Stimulated activated memory B cell treated with anti-CD40 and anti-IgM and Interleukin-4, amounts not matched to agents 10 μg/mL and 1 μg/mL and 100 μg/mL, for 72 hours (primary cell): ENCODE measurements around the gene GMDS.
A peak's percentile ranks its signal among the peaks of the same experiment; 100 is the strongest.

Experiments used
- ATAC-seq: fragments of 150-1000 bp; cut with Tn5 transposase; 2 replicates; pipeline ENCODE4 v1.10.0; 2021
- H3K27ac Mint-ChIP-seq: one replicate; pipeline ENCODE4 v1.8.0; 2022; ENCODE audit warnings: mild to moderate bottlenecking, mixed read lengths
- H3K27me3 Mint-ChIP-seq: one replicate; pipeline ENCODE4 v1.8.0; 2022; ENCODE audit warnings: mixed read lengths
- H3K36me3 Mint-ChIP-seq: one replicate; pipeline ENCODE4 v1.8.0; 2022; ENCODE audit warnings: mixed read lengths
- H3K4me1 Mint-ChIP-seq: one replicate; pipeline ENCODE4 v1.8.0; 2022; ENCODE audit warnings: mixed read lengths
- H3K4me3 Mint-ChIP-seq: one replicate; pipeline ENCODE4 v1.8.0; 2022; ENCODE audit warnings: mild to moderate bottlenecking, moderate library complexity, mixed read lengths
- H3K9me3 Mint-ChIP-seq: one replicate; pipeline ENCODE4 v1.8.0; 2022; ENCODE audit warnings: mixed read lengths

The GMDS gene

GRCh38 chr6:1630771-1631217, 614.6 kb downstream of the GMDS start:
- Mint-ChIP-seq H3K4me3 (no peak overlapping the region), H3K27ac (no peak overlapping the region), H3K4me1 (peaks cover under 1% of the 10 kb centered on the region), H3K9me3 (no peaks in the 10 kb centered on the region), H3K27me3 (peaks cover 49% of the 10 kb centered on the region), H3K36me3 (peaks cover 15% of the 10 kb centered on the region)
- no peak for ATAC-seq

DNA sequence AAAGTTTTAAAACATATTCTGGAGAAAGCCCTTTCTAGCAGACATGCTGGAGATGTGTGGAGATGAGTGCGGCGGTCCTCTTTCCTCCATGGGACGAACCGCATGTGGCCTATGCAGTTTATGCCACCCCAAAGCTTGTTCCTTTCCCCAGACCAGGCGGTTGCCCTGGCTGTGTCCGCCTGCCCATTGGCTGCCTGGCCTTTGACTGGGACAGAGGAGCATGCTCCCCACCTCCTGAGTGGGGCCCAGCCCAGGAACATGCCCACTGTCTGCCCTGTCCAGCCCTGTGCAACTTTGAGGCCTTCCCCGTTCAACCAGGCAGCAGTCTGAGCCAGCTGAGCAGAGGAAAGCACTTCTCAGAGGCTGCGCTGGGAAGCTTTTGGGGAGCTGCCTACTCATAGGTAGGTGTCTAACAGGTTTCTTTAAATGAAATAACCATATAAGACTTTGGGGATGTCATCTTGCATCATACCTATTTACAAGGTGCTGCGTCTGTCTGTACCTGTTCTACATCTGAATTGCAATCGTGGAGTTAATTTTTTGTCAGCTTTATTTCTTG, 615.1 kb downstream of the GMDS start:
- H3K9me3 Mint-ChIP-seq, result no peaks in the 10 kb centered on the region
- peaks cover 15% of the 10 kb centered on the region for H3K36me3 Mint-ChIP-seq
- H3K4me1 Mint-ChIP-seq, result peaks cover 5% of the 10 kb centered on the region
- H3K4me3 Mint-ChIP-seq, result no peak overlapping the region
- H3K27ac Mint-ChIP-seq, result no peak overlapping the region
- no peak for ATAC-seq
- H3K27me3 Mint-ChIP-seq, result peaks cover 54% of the 10 kb centered on the region

- no peaks in the 10 kb centered on the region for H3K9me3 Mint-ChIP-seq
- H3K4me1 Mint-ChIP-seq, result peaks cover 11% of the 10 kb centered on the region
- peaks cover 64% of the 10 kb centered on the region for H3K27me3 Mint-ChIP-seq
Measured at GRCh38 chr6:1629316-1629715, 616.1 kb downstream of the GMDS start.

DNA sequence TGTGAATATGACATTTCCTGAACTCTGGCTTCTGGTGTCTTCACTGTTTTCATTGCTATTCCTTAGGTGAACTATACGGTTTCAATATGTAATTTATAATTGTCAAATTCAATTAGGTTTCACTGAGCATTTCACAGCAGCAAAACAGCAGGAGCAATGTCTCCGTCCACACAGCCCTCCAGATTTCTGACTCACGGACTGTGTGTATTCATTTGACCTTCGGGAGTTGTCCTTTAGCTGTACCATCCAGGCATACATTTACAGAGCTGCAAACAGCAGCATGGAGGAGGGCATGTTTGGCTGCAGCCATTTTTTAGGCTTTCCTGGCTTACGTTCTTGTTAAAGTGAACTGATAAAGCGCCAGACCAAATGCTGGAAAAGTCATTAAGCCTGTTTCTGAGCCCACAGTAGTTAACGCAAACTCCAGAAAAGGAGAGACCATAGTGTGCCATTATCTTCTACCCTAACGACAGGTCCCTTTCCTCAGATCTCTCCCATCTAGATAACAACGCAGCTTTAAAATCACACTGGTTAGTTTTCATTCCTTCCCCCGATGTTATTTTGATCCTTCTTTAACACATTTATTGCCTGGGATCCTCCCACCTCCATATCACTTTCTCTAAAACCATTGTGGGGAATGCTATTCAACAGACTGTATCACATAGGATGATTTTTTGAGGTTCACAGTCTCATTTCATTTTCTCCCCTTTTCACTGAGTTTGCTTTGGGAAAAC, 617.4 kb downstream of the GMDS start:
- H3K27ac Mint-ChIP-seq, result no peak overlapping the region
- peaks cover 76% of the 10 kb centered on the region for H3K27me3 Mint-ChIP-seq
- H3K4me3 Mint-ChIP-seq, result no peak overlapping the region
- peaks cover 11% of the 10 kb centered on the region for H3K4me1 Mint-ChIP-seq
- peaks cover 15% of the 10 kb centered on the region for H3K36me3 Mint-ChIP-seq
- H3K9me3 Mint-ChIP-seq, result no peaks in the 10 kb centered on the region
- ATAC-seq, result no peak

More at GRCh38 chr6:1629316-1629715, 616.1 kb downstream of the GMDS start:
- Mint-ChIP-seq H3K36me3 (peaks cover 15% of the 10 kb centered on the region), H3K4me3 (no peak overlapping the region), H3K27ac (no peak overlapping the region)
- no peak for ATAC-seq

DNA sequence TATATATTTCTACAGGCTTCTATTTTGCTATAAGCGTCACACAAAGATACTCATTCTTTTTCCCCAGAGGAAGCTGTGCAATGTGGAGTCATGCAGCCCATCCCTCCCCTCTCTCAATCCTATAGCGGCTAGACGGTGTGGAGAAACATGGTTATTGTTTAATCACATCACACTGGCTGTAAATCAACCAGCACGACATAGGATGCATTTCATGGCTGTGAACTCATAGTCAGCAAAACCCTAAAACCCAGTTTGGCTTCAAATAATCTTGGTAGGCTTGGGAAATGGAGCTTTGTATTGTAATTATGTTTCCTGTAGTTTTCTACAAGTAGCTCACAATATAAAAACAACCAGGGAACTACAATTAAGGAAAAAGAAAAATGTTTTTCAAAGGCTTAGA, 618.9 kb downstream of the GMDS start:
- H3K9me3 Mint-ChIP-seq, result no peaks in the 10 kb centered on the region
- H3K36me3 Mint-ChIP-seq, result peaks cover 19% of the 10 kb centered on the region
- H3K27ac Mint-ChIP-seq, result no peak overlapping the region
- peaks cover 11% of the 10 kb centered on the region for H3K4me1 Mint-ChIP-seq
- no peak overlapping the region for H3K4me3 Mint-ChIP-seq
- H3K27me3 Mint-ChIP-seq, result peaks cover 89% of the 10 kb centered on the region
- ATAC-seq, result no peak

DNA sequence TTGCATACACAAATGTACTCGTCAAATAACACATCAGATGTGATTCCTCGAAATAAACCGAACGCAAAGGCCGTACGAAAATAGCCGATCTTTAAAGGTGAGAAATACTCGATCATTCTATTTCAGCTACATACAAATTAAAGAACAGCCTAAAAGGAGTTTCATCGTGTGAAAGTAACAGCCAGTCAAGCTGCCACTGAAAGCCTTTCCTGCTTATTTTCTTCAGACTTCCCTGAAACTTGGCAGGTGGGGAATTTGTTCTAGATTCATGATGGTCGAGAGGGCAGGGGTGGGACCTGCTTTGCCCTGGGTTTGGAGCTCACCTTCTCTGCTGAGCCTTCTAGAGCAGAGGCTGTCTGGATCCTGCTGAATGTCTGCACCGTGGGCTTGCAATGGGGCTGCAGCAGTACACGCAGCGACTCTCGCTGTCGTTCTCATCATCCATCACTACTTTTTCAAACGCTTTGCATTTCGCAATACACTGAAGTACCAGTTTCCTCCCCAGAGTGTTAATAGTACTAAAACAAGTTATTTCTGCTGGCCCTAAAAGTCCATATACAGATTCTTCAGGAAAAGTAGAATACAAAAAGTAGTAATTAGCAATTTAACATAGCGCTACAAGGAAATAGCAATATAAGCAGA, 619.5 kb downstream of the GMDS start:
- no peaks in the 10 kb centered on the region for H3K9me3 Mint-ChIP-seq
- no peak overlapping the region for H3K4me3 Mint-ChIP-seq
- H3K27me3 Mint-ChIP-seq, result peaks cover 89% of the 10 kb centered on the region
- peaks cover 19% of the 10 kb centered on the region for H3K36me3 Mint-ChIP-seq
- ATAC-seq, result no peak
- peaks cover 11% of the 10 kb centered on the region for H3K4me1 Mint-ChIP-seq
- H3K27ac Mint-ChIP-seq, result no peak overlapping the region

DNA sequence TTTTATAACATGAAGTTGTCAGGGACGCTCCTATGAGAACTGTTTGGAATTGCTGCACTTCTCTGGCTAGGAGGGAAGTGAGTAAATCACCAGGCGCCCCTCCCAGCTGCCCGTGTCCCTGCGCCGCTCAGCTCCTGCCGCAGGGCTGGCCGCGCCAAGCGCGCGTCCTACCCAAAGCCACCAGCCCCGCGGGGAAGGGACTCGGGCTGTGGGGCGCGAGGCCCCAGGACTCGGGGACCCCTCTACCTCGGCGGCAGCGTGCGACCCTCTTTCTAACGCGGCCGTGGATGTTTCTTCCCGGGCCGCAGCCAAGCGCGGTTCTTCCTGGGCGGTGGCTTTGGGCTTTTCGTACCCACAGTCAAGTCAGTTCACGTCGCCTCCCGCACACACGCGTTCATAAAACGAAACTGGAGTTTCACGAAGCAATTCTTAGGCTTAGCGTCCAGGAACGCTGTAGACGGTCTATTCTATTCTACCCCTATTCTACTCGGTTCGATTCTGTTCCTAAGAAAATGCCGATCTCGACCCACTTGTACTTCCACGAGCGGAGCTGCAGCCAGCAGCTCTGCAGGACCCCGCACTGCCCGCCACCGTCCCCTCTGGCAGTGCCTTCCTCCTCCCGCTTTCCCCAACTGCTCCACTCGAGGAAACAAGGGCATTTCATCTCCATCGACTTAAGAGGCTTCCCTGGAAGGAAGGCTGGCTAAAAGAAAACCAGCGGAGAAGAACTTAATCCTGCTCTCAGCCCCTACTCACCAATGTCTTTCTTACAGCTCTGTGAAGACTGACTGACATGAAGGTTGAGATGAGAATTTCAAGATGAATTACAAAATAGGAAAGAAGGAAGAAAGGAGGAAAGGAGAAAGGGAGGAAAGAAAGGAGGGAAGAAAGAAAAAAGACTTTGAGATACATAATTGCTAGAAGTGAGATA, 620.3 kb downstream of the GMDS start:
- Mint-ChIP-seq H3K36me3 (peaks cover 19% of the 10 kb centered on the region), H3K9me3 (no peaks in the 10 kb centered on the region), H3K4me1 (peaks cover 11% of the 10 kb centered on the region), H3K27ac (no peak overlapping the region), H3K4me3 (peak overlapping the region; percentile 76), H3K27me3 (peaks cover 84% of the 10 kb centered on the region)
- ATAC-seq, result peak; percentile 52

DNA sequence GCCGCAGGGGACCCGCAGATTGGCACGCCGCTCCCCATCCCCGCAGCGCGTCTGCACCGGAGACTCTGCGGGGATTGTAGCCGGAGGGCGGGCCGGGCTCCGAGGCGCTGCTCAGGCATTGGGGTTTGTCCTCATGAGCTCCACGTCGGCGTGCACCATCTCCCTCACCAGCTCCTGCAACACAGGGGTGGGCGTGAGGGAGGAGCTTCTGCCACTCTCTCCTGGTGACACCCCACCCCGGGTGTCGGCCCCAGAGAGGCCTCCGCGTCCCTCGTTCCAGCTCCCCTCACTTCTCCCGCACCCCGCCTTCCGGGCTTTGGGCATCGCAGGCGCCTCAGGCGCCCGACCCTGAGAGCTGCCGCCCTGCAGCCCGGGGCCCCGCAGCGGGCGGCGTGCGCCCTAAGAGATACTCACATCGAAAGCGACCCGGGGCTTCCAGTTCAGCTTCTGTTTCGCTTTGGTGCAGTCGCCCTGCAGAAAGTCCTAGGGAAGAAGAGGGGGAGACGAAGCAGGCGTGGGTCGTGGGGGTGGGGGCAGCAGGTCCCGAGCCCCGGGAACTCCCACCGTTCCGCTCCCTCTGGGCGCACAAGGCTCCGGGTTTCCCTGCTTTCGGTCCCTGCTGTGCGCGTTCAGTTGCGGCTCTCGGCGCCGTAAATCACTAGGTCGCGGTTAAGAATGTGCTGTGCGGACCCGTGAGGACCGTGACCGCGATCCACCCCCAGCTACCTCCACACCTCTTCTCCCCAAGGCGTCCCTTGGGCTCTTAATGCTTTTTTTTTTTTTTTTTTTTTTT, 621.2 kb downstream of the GMDS start:
- peaks cover 14% of the 10 kb centered on the region for H3K36me3 Mint-ChIP-seq
- H3K4me3 Mint-ChIP-seq, result peak overlapping the region; percentile 76
- H3K27ac Mint-ChIP-seq, result no peak overlapping the region
- peaks cover 11% of the 10 kb centered on the region for H3K4me1 Mint-ChIP-seq
- H3K27me3 Mint-ChIP-seq, result peaks cover 84% of the 10 kb centered on the region
- H3K9me3 Mint-ChIP-seq, result no peaks in the 10 kb centered on the region
- peak; percentile 60 for ATAC-seq

DNA sequence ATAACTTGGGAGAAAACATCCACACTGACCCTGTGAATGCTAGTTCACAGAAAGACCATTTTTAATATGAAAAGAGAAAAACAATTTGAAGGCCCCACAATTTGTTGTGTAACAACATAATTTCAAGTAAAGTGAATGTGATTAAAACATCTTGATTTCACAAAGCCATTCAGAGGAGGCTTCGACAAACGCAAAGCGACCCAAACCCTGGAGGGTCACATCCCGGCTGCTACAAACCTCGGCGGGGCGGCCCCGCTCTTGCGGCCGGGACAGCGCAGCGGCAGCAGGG, 621.7 kb downstream of the GMDS start:
- H3K27me3 Mint-ChIP-seq, result peaks cover 84% of the 10 kb centered on the region
- H3K4me1 Mint-ChIP-seq, result peaks cover 11% of the 10 kb centered on the region
- H3K4me3 Mint-ChIP-seq, result peak overlapping the region; percentile 34
- ATAC-seq, result no peak
- peaks cover 10% of the 10 kb centered on the region for H3K36me3 Mint-ChIP-seq
- no peaks in the 10 kb centered on the region for H3K9me3 Mint-ChIP-seq
- no peak overlapping the region for H3K27ac Mint-ChIP-seq

- peaks cover 84% of the 10 kb centered on the region for H3K27me3 Mint-ChIP-seq
- no peaks in the 10 kb centered on the region for H3K9me3 Mint-ChIP-seq
- peaks cover 11% of the 10 kb centered on the region for H3K4me1 Mint-ChIP-seq
- ATAC-seq, result no peak
- H3K27ac Mint-ChIP-seq, result no peak overlapping the region
- H3K36me3 Mint-ChIP-seq, result peaks cover 10% of the 10 kb centered on the region
- peak overlapping the region; percentile 34 for H3K4me3 Mint-ChIP-seq
Measured at GRCh38 chr6:1622851-1623768, 622.3 kb downstream of the GMDS start.

- Mint-ChIP-seq H3K36me3 (peaks cover 10% of the 10 kb centered on the region), H3K9me3 (no peaks in the 10 kb centered on the region), H3K4me3 (no peak overlapping the region), H3K27me3 (peaks cover 84% of the 10 kb centered on the region), H3K27ac (no peak overlapping the region), H3K4me1 (peaks cover 11% of the 10 kb centered on the region)
- ATAC-seq, result no peak
Measured at GRCh38 chr6:1622220-1622850, 623.1 kb downstream of the GMDS start.

GRCh38 chr6:1621070-1621701, 624.2 kb downstream of the GMDS start:
- H3K36me3 Mint-ChIP-seq, result peaks cover 10% of the 10 kb centered on the region
- H3K4me3 Mint-ChIP-seq, result no peak overlapping the region
- no peak for ATAC-seq
- no peak overlapping the region for H3K27ac Mint-ChIP-seq
- no peaks in the 10 kb centered on the region for H3K9me3 Mint-ChIP-seq
- peaks cover 11% of the 10 kb centered on the region for H3K4me1 Mint-ChIP-seq
- H3K27me3 Mint-ChIP-seq, result peaks cover 78% of the 10 kb centered on the region

GRCh38 chr6:1620504-1621069, 624.8 kb downstream of the GMDS start:
- ATAC-seq, result no peak
- Mint-ChIP-seq H3K4me3 (no peak overlapping the region), H3K4me1 (peaks cover 9% of the 10 kb centered on the region), H3K27ac (no peak overlapping the region), H3K9me3 (no peaks in the 10 kb centered on the region), H3K36me3 (peaks cover 10% of the 10 kb centered on the region), H3K27me3 (peaks cover 76% of the 10 kb centered on the region)
